PC-3 (cell line): ENCODE measurements around the gene NUB1. TPM values are rescaled to one million over a fixed set of nuclear protein-coding genes. Genes with fewer than 3 reads are reported as not detected.

Experiments used
- ATAC-seq: fragments of 200-7000 bp; cut with Tn5 transposase; 2 replicates; pipeline ENCODE4 v1.9.1; 2020; ENCODE audit warnings: mild to moderate bottlenecking, moderate library complexity
- BruUV-seq: library from RNA; stranded (reverse); fragments of 400-500 nt; replicated peaks from 2 replicates; lab custom pipeline; 2021; lab: Mats Ljungman, UMichigan
- CTCF ChIA-PET: fragments of 300-600 bp; sonication (Branson Sonifier 250); formaldehyde crosslinking; loops from one replicate; lab custom pipeline; 2022; ENCODE audit warnings: antibody characterized with exemption; lab: Charles Lee
- POLR2A ChIA-PET: fragments of 300-600 bp; sonication (Branson Sonifier 250); formaldehyde crosslinking; loops from one replicate; lab custom pipeline; 2022; ENCODE audit warnings: antibody characterized with exemption; ENCODE audit not compliant: unreplicated experiment; lab: Charles Lee
- DNase-seq: peaks from one replicate; pipeline ENCODE4 v3.0.0-alpha.2; 2015
- H2AFZ ChIP-seq: fragments of 300-600 bp; sonication (generic); 2 replicates; pipeline ENCODE4 v1.6.0; 2016; ENCODE audit warnings: antibody characterized with exemption, low read length
- H3F3A ChIP-seq: fragments of 300-600 bp; sonication (generic); one replicate; pipeline ENCODE4 v1.6.0; 2017; ENCODE audit warnings: antibody characterized with exemption, low read length, control low read depth, mild to moderate bottlenecking; ENCODE audit not compliant: unreplicated experiment
- H3K27ac ChIP-seq: fragments of 300-600 bp; sonication (generic); 2 replicates; pipeline ENCODE4 v1.5.1; 2016; ENCODE audit warnings: mild to moderate bottlenecking, low read length
- H3K27me3 ChIP-seq: fragments of 300-600 bp; sonication (generic); 2 replicates; pipeline ENCODE4 v1.6.1; 2016; ENCODE audit warnings: low read length, mixed read lengths
- H3K36me3 ChIP-seq: fragments of 300-600 bp; sonication (generic); 2 replicates; pipeline ENCODE4 v1.6.1; 2016; ENCODE audit warnings: low read depth, mixed run types, low read length, mixed read lengths
- H3K4me1 ChIP-seq: fragments of 300-600 bp; sonication (generic); 2 replicates; pipeline ENCODE4 v1.5.1; 2016; ENCODE audit warnings: low read length; ENCODE audit not compliant: insufficient read depth
- H3K4me2 ChIP-seq: fragments of 300-600 bp; sonication (generic); 2 replicates; pipeline ENCODE4 v1.6.0; 2016; ENCODE audit warnings: low read length
- H3K4me3 ChIP-seq: fragments of 300-600 bp; sonication (generic); 2 replicates; pipeline ENCODE4 v1.5.1; 2016; ENCODE audit warnings: mild to moderate bottlenecking, low read length, mixed read lengths
- H3K79me2 ChIP-seq: fragments of 300-600 bp; sonication (generic); 2 replicates; pipeline ENCODE4 v1.6.1; 2017; ENCODE audit warnings: low read length, mixed read lengths
- H3K9ac ChIP-seq: fragments of 300-600 bp; sonication (generic); 2 replicates; pipeline ENCODE4 v1.6.0; 2016; ENCODE audit warnings: mild to moderate bottlenecking, low read length
- H3K9me2 ChIP-seq: fragments of 300-600 bp; sonication (generic); replicated peaks from 2 replicates; pipeline ENCODE4 v1.6.1; 2016; ENCODE audit warnings: mixed run types, low read length, mixed read lengths
- H3K9me3 ChIP-seq: fragments of 300-600 bp; sonication (generic); 2 replicates; pipeline ENCODE4 v1.6.1; 2016; ENCODE audit warnings: low read length, mixed read lengths
- H4K20me1 ChIP-seq: fragments of 300-600 bp; sonication (generic); 2 replicates; pipeline ENCODE4 v1.6.1; 2016; ENCODE audit warnings: low read length, mixed read lengths
- EZH2 ChIP-seq: fragments of 300-600 bp; sonication (generic); IDR thresholded peaks from one replicate; pipeline ENCODE4 v1.6.1; 2017; ENCODE audit warnings: antibody characterized with exemption, mild to moderate bottlenecking, low read length; ENCODE audit not compliant: unreplicated experiment
- EZH2phosphoT487 ChIP-seq: fragments of 300-600 bp; sonication (generic); IDR thresholded peaks from 2 replicates; pipeline ENCODE4 v1.6.1; 2018; ENCODE audit warnings: mild to moderate bottlenecking, antibody characterized with exemption, low read length, borderline replicate concordance
- intact Hi-C: fragments of 100-400 bp; cut with micrococcal nuclease; formaldehyde crosslinking; loops from 2 replicates; pipeline ENCODE4 v1.9.0; 2023
- total RNA-seq: library from RNA; depleted of rRNA; stranded (reverse); fragments of >200 nt; gene quantifications from 2 replicates; pipeline ENCODE4 v1.2.3, GENCODE V29; 2014
- TF ChIP-seq, protein P1 (sequence below): fragments of 300-600 bp; sonication (generic); conservative IDR thresholded peaks from 2 replicates; pipeline ENCODE4 v1.5.1; 2017; ENCODE audit warnings: antibody characterized with exemption, low read depth, mild to moderate bottlenecking, low read length

Gene NUB1
- total RNA-seq, 1 experiment from 2014 or later = 40.1 TPM

DNA sequence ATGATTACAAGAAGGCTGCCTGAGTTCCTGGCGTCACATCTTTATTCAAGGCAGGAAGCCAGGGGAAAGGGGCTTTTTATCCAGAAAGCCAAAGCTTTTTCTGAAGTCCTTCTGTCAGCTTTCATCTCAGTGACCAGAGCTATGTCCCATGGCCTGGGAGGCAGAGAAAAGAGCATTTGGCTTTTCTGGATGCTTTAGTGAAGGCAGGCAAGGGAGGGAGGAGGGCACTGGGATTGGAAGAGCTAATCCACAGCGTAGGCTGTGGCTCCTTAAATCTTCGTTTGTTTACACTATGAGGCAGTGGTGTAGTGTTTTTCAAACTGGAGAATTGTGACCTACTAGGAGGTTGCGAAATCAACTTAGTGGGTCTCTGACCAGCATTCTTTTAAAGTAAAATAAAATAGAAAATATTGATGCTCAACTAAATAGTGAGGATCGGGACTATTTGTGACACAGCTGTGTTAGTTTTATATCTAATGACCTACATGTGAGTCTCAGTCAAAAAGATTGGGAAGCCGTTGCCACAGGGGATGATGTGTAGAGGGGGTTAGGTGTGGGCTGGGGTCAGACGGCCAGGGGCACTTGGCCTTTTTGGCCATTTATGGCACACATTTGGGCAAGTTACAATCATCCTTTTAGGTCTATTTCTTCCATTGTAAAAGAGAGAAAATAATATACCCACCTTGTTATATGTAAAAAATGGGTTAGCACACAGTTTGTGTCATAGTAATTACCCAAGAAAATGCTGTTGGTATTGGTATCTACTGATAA is 84.2 kb downstream of the NUB1 start:
- no peaks in the 10 kb centered on the region for H3F3A ChIP-seq
- no peaks in the 10 kb centered on the region for H3K79me2 ChIP-seq
- no TSS peak for BruUV-seq
- H3K27ac ChIP-seq = no peak overlapping the region
- H3K9me3 ChIP-seq = no peaks in the 10 kb centered on the region
- peaks cover 10% of the 10 kb centered on the region for H3K4me1 ChIP-seq
- no peaks in the 10 kb centered on the region for H4K20me1 ChIP-seq
- ATAC-seq = peak; percentile 39
- no peak overlapping the region for H2AFZ ChIP-seq
- no peaks in the 10 kb centered on the region for H3K27me3 ChIP-seq
- H3K4me3 ChIP-seq = no peak overlapping the region
- no peak overlapping the region for H3K9ac ChIP-seq
- no peaks in the 10 kb centered on the region for H3K36me3 ChIP-seq
- POLR2A ChIA-PET = no interaction called here
- no peaks in the 10 kb centered on the region for H3K9me2 ChIP-seq
- CTCF ChIA-PET = interaction anchor here (0.5 kb wide), 1 partner anchor 65 kb away, joined by 3 read pairs; no protein-coding TSS in a partner anchor
- TF ChIP-seq, protein P1, sequence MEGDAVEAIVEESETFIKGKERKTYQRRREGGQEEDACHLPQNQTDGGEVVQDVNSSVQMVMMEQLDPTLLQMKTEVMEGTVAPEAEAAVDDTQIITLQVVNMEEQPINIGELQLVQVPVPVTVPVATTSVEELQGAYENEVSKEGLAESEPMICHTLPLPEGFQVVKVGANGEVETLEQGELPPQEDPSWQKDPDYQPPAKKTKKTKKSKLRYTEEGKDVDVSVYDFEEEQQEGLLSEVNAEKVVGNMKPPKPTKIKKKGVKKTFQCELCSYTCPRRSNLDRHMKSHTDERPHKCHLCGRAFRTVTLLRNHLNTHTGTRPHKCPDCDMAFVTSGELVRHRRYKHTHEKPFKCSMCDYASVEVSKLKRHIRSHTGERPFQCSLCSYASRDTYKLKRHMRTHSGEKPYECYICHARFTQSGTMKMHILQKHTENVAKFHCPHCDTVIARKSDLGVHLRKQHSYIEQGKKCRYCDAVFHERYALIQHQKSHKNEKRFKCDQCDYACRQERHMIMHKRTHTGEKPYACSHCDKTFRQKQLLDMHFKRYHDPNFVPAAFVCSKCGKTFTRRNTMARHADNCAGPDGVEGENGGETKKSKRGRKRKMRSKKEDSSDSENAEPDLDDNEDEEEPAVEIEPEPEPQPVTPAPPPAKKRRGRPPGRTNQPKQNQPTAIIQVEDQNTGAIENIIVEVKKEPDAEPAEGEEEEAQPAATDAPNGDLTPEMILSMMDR = no peak
- no peak for TF ChIP-seq EZH2phosphoT487
- peak; percentile 57 for DNase-seq
- intact Hi-C loops = no loop called here
- peak overlapping the region; percentile 11; the same call in 1 of the 2 replicates for H3K4me2 ChIP-seq

DNA sequence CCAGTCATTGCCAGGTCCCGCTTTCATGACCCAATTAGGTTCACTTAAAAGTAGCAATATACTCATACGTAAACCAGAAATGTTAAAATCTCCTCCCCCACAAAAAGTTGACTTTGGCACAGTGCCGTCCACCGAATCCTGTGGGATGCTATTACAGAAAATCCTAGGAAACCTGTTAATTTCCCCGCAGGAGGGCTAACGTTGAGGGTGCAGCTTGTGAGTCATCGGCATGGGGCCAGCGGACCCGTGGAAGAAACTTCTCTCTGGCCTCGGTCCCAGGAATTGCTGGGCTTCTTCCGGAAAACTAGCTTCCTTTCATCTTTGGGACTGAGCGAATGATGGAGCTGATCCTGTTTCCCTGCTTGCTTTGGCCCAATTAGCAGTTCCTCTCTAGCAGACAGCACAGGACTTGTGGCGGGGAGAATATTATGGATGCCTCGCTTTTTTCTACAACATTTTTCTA is 84.9 kb downstream of the NUB1 start:
- BruUV-seq = no TSS peak
- Histone ChIP-seq H3K79me2 (no peaks in the 10 kb centered on the region), H3K27me3 (no peaks in the 10 kb centered on the region), H3K9me2 (no peaks in the 10 kb centered on the region), H3K36me3 (no peaks in the 10 kb centered on the region), H3K9me3 (no peaks in the 10 kb centered on the region), H3K9ac (no peak overlapping the region), H2AFZ (no peak overlapping the region), H3K27ac (no peak overlapping the region), H3K4me1 (peaks cover 10% of the 10 kb centered on the region), H3K4me2 (peak overlapping the region; percentile 11; the same call in 1 of the 2 replicates), H4K20me1 (no peaks in the 10 kb centered on the region), H3K4me3 (no peak overlapping the region), H3F3A (no peaks in the 10 kb centered on the region)
- POLR2A ChIA-PET = interaction anchor here (0.6 kb wide), 1 partner anchor 88 kb away, joined by 3 read pairs; no protein-coding TSS in a partner anchor
- CTCF ChIA-PET = interaction anchor here (0.5 kb wide), 1 partner anchor 66 kb away, joined by 3 read pairs; no protein-coding TSS in a partner anchor
- ATAC-seq (peak; percentile 54), DNase-seq (peak; percentile 48)
- TF ChIP-seq EZH2 (no peak), EZH2phosphoT487 (no peak)
- TF ChIP-seq, protein P1 = no peak
- intact Hi-C loops = no loop called here
